ENCODE results near the gene DENND2C.

DENND2C gene

DNA sequence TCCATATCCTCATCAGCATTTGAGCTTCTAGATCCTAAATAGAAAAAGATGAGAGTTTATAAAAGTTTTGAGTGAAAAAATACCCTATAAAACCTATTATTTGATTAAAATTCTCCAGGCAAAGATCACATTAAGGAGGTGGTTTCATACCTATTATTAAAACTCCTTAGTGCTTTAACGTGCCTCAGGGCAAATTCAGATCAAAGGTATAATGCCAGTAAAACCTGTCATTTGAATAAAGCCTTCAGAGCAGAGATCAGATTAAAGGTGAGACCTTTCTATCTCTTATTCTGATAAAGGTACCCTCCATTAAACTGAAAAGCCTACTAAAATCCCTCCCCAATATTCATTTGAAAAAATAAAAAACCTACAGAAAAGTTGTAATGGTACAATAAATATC lies 124.5 kb downstream of the DENND2C start:
- no peak overlapping the region for H3K4me3 ChIP-seq (ENCODE audit: low read depth, low read length)
- ChIA-PET POLR2A (no interaction called here), CTCF (no interaction called here)
- no peak for DNase-seq (ENCODE audit: low read depth, low spot score)
- TF ChIP-seq, protein P1, sequence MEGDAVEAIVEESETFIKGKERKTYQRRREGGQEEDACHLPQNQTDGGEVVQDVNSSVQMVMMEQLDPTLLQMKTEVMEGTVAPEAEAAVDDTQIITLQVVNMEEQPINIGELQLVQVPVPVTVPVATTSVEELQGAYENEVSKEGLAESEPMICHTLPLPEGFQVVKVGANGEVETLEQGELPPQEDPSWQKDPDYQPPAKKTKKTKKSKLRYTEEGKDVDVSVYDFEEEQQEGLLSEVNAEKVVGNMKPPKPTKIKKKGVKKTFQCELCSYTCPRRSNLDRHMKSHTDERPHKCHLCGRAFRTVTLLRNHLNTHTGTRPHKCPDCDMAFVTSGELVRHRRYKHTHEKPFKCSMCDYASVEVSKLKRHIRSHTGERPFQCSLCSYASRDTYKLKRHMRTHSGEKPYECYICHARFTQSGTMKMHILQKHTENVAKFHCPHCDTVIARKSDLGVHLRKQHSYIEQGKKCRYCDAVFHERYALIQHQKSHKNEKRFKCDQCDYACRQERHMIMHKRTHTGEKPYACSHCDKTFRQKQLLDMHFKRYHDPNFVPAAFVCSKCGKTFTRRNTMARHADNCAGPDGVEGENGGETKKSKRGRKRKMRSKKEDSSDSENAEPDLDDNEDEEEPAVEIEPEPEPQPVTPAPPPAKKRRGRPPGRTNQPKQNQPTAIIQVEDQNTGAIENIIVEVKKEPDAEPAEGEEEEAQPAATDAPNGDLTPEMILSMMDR (IDR thresholded peaks at IDR 0.05; ENCODE audit: insufficient read depth, low read length, missing control alignments): no peak

DNA sequence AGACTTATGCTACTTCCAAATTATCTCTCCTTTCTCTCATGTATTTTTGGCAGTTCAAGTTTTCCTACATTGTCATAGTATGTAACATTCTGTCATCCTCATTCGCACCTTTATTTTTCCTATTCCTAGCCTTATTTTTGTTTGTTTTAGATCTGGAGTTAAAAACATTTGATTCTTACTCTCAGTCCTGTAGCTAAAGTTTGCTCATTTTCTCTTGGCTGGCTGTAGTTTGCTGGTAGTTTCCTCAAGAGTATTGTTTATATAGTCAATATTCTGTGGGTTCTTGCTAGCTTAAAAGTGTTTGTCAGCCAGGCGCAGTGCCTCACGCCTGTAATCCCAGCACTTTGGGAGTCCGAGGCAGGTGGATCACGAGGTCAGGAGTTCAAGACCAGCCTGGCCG lies 129.0 kb downstream of the DENND2C start:
- no peak overlapping the region for H3K4me3 ChIP-seq (ENCODE audit: low read depth, low read length)
- ChIA-PET POLR2A (no interaction called here), CTCF (no interaction called here)
- TF ChIP-seq, protein P1 (IDR thresholded peaks at IDR 0.05; ENCODE audit: insufficient read depth, low read length, missing control alignments): no peak
- DNase-seq (ENCODE audit: low read depth, low spot score): no peak

DNA sequence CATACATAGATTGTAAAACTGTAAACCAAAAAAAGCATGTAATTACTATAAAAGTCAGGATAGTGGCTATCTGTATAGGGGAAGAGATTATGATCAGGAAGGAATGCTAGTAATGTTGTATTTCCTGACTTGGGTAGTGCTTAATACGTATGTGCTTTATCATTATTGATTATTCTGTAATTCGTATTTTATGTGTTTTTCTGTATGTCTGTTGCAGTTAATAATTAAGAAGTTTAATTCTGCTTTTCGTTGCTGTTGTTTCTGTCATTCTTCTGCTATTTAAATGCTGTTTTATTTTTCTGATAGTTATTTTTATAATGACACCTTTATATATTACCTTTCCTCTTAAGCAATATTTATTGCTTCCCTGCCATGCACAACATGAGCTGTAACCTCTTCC lies 129.6 kb downstream of the DENND2C start:
- POLR2A ChIA-PET: no interaction called here
- CTCF ChIA-PET: no interaction called here
- H3K4me3 ChIP-seq (ENCODE audit: low read depth, low read length): no peak overlapping the region
- DNase-seq (ENCODE audit: low read depth, low spot score): no peak
- TF ChIP-seq, protein P1 (IDR thresholded peaks at IDR 0.05; ENCODE audit: insufficient read depth, low read length, missing control alignments): no peak

- no peak for DNase-seq (ENCODE audit: low read depth, low spot score)
- TF ChIP-seq, protein P1 (IDR thresholded peaks at IDR 0.05; ENCODE audit: insufficient read depth, low read length, missing control alignments): no peak
- ChIA-PET POLR2A (no interaction called here), CTCF (no interaction called here)
- H3K4me3 ChIP-seq (ENCODE audit: low read depth, low read length): no peak overlapping the region
Measured at GRCh38 chr1:114536043-114536442, 133.8 kb downstream of the DENND2C start.

- DNase-seq (ENCODE audit: low read depth, low spot score): no peak
- ChIA-PET CTCF (no interaction called here), POLR2A (no interaction called here)
- TF ChIP-seq, protein P1 (IDR thresholded peaks at IDR 0.05; ENCODE audit: insufficient read depth, low read length, missing control alignments): no peak
- no peak overlapping the region for H3K4me3 ChIP-seq (ENCODE audit: low read depth, low read length)
Measured at GRCh38 chr1:114535401-114535800, 134.4 kb downstream of the DENND2C start.

Data from AG04449 (cell line).